ENCODE results near the gene GIT2.

DNA sequence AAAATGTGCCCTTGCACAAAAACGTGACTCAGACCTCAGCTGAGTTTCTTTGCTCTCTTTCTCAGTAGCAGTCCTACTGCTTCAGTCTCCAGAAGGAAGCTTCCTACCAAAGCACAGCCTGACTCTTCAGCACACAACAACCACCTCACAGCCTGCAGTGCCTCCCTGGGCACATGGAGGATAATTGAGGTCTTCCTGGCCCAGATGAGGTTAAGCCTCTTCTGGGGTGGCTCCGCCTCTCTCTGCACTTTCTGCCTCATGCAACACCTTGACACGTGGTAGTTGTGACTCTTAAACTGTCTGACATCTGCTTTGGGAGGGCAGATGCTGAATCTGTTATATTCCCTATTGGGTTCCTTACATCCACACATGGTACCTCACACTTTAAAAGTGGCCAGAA lies 33.8 kb downstream of the GIT2 start:
- TF ChIP-seq POLR2A (IDR thresholded peaks at IDR 0.05) (no peak), EP300 (IDR thresholded peaks at IDR 0.05) (no peak)
- TF ChIP-seq, protein P1, sequence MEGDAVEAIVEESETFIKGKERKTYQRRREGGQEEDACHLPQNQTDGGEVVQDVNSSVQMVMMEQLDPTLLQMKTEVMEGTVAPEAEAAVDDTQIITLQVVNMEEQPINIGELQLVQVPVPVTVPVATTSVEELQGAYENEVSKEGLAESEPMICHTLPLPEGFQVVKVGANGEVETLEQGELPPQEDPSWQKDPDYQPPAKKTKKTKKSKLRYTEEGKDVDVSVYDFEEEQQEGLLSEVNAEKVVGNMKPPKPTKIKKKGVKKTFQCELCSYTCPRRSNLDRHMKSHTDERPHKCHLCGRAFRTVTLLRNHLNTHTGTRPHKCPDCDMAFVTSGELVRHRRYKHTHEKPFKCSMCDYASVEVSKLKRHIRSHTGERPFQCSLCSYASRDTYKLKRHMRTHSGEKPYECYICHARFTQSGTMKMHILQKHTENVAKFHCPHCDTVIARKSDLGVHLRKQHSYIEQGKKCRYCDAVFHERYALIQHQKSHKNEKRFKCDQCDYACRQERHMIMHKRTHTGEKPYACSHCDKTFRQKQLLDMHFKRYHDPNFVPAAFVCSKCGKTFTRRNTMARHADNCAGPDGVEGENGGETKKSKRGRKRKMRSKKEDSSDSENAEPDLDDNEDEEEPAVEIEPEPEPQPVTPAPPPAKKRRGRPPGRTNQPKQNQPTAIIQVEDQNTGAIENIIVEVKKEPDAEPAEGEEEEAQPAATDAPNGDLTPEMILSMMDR (IDR thresholded peaks at IDR 0.05) = no peak
